Mammary epithelial cell (primary cell): ENCODE data around the gene NCBP3.

ENCODE experiments used
- EZH2 ChIP-seq: IDR thresholded peaks from 2 replicates; pipeline ENCODE4 v1.6.1; 2012; ENCODE audit warnings: low read length, inconsistent platforms, borderline replicate concordance
- TF ChIP-seq, protein P1 (sequence below), 2 donors: IDR thresholded peaks in 1 of 2; conservative IDR thresholded peaks in 1 of 2; 2 replicates each; pipeline ENCODE4 v1.5.1; 2011 to 2012; ENCODE audit warnings: inconsistent platforms in 2 of 2, low read length in 2 of 2, mild to moderate bottlenecking in 2 of 2, control low read depth in 1 of 2, low read depth in 1 of 2; ENCODE audit not compliant: insufficient read depth in 1 of 2; ENCODE audit errors: extremely low read depth in 1 of 2

DNA sequence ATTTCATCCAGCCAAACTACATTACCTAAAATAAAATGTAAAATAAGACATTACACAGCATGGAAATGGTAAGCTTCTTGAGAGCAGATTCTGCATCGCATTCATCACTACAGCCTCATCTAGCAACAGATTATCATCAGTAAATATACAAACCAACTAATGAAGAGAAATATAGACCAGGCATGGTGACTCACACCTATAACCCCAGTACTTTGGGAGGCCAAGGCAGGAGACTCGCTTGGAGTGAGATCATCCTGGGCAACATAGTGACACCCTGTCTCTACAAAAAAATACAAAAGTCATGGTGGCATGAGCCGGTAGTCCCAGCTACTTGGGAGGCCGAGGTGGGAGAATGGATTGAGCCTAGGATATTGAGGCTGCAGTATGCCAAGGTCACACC lies 19.9 kb downstream of the NCBP3 start:
- TF ChIP-seq, protein P1, sequence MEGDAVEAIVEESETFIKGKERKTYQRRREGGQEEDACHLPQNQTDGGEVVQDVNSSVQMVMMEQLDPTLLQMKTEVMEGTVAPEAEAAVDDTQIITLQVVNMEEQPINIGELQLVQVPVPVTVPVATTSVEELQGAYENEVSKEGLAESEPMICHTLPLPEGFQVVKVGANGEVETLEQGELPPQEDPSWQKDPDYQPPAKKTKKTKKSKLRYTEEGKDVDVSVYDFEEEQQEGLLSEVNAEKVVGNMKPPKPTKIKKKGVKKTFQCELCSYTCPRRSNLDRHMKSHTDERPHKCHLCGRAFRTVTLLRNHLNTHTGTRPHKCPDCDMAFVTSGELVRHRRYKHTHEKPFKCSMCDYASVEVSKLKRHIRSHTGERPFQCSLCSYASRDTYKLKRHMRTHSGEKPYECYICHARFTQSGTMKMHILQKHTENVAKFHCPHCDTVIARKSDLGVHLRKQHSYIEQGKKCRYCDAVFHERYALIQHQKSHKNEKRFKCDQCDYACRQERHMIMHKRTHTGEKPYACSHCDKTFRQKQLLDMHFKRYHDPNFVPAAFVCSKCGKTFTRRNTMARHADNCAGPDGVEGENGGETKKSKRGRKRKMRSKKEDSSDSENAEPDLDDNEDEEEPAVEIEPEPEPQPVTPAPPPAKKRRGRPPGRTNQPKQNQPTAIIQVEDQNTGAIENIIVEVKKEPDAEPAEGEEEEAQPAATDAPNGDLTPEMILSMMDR (conservative IDR thresholded peaks at IDR 0.05 in 1 of 2, IDR thresholded peaks at IDR 0.05 in 1 of 2; ENCODE audit: extremely low read depth in 1 of 2, insufficient read depth in 1 of 2, low read depth in 1 of 2, low read length in 2 of 2), result no peak
- no peak for TF ChIP-seq EZH2
